Measurements from ENCODE around the gene WDFY1.

The WDFY1 gene

DNA sequence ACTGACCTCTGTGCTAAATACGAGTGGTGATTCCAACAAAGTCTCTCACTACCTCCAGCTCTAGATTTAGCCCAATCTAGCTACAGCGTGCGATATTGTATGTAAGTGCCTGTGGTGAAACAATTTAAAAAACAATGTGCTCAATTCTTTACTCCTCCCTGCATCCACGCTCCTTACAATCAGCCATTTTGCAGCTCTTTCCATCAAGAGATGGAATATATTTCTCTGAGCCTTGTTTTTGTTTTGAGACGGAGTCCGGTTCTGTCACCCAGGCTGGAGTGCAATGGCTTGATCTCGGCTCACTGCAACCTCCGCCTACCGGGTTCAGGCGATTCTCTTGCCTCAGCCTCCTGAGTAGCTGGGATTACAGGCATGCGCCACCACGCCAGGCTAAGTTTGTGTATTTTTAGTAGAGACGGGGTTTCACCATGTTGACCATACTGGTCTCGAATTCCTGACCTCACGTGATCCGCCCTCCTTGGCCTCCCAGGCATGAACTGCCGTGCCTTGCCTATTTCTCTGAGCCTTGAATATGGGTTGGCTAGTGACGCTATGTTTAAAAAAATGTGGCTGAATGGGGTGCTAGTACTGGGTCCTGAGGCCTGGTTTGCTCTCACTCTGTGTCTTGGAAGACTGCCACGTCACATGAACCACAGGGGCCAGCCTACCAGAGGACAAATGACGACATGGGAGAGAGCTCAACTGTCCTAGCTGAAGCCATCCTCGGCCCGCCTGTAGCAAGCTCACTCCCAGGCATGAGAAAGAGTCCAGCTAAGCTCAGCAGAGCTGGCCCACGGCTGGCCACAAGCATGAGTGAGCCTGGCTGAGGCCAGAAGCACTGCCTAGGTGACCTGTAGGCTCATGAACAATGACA lies 14.8 kb downstream of the WDFY1 start:
- DNase-seq (ENCODE audit: low read depth in 1 of 2, low spot score in 1 of 2): no peak

DNA sequence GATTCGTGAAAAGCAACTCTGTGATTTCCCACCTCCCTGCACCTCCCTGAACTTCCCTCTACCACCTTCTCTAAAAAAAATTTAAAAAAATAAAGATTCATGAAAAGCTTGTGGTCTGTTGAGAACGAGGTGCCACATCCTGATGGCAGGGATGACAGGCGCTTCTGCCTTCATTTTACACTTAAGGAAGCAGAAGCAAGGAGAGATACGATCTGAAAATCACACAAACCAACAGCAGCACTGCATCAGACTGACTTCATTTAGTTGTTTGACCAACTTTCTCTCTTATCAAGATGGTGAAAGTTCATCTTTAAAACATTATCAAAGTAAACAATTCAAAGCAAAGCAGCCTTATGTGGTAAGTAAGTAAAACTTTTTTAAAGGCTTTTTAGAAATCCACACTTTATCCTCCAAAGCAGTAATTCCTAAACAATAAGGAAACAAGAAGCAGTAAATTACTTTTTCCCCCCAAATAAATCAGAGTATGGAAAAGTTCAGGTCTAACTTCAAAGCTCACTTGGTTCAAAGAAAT lies 15.5 kb downstream of the WDFY1 start:
- DNase-seq (ENCODE audit: low read depth in 1 of 2, low spot score in 1 of 2): no peak

- DNase-seq (ENCODE audit: low read depth in 1 of 2, low spot score in 1 of 2): no peak
These were observed 16.8 kb downstream of the WDFY1 start for GRCh38 chr2:223928113-223929006.

DNA sequence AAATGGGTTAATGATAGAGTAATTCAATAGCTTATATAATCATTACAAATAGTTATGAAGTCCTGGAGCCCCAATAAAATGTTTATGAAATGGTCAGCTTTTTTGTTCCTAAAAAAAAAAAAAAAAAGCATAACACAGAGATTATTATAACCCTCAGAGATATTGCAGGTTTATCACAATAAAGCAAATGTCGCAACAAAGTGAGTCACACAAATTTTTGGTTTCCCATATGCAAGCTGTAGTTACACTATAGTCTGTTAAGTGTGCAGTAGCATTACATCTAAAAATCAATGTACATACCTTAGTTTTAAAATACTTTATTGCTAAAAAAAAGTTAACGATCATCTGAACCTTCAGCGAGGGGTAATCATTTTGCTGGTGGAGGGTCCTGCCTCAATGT lies 20.0 kb downstream of the WDFY1 start:
- DNase-seq (ENCODE audit: low read depth in 1 of 2, low spot score in 1 of 2): no peak

DNA sequence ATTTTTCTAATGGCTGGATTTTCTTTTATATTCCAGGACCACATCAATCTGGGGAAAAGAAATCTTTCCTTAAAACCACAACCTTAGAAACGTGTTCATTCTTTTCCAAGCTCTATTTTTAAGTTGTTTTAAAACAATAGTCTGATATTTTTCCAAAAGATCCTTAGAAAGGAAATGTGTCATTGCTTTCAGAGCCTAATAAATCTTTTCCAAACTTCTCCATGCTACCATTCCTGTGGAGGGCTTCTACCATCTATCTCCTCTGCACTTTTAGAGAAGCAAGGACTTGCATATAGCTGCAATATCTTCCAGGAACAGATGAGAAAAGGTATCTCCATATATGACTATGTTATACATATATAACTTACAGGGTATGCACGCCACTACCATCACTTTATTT lies 21.2 kb downstream of the WDFY1 start:
- no peak for DNase-seq (ENCODE audit: low read depth in 1 of 2, low spot score in 1 of 2)

- DNase-seq (ENCODE audit: low read depth in 1 of 2, low spot score in 1 of 2): no peak
These were observed 22.8 kb downstream of the WDFY1 start for GRCh38 chr2:223922308-223922707.

DNA sequence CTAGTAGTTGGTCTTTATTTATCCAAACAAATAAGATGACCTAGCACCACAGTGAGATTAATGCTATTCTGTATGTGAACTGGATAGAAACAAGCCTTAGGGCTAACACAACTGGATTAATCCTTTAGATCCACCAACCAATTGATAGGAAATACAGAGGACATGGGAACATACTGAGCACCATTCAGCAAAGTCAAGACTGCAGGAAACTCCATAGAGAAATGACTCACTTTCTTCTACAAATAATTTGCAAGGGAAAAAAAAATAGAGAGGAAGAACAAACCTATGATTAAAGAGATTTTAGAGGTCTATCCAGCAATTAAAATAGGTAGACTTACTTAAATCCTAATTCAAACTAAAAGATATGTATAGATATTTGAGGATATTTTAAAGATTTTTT lies 23.9 kb downstream of the WDFY1 start:
- no peak for DNase-seq (ENCODE audit: low read depth in 1 of 2, low spot score in 1 of 2)

- DNase-seq (ENCODE audit: low read depth in 1 of 2, low spot score in 1 of 2): no peak
These were observed 25.0 kb downstream of the WDFY1 start for GRCh38 chr2:223920109-223920508.

- DNase-seq (ENCODE audit: low read depth in 1 of 2, low spot score in 1 of 2): no peak
These were observed 26.4 kb downstream of the WDFY1 start for GRCh38 chr2:223918671-223919134.

- DNase-seq (ENCODE audit: low read depth in 1 of 2, low spot score in 1 of 2): no peak
These were observed 28.8 kb downstream of the WDFY1 start for GRCh38 chr2:223916181-223916920.

DNA sequence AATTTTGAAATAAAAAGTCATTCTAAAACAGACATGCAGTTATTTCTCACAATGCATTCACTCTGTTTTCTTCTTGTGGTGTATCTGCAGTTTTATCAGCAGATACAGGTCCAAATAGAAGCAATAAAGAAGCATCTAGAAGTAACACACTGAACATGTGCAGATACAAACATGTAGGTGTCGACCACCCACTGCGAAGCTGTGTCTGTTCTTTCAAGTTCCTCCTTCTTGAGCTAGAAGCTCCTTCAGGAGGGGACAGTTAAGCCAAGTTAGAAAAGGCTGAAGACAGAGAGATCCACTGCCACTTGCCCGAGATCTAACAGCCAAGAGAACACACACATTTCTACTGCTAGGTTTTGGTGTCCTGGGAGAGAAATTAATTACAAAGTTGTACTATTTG lies 30.1 kb downstream of the WDFY1 start:
- no peak for DNase-seq (ENCODE audit: low read depth in 1 of 2, low spot score in 1 of 2)

- no peak for DNase-seq (ENCODE audit: low read depth in 1 of 2, low spot score in 1 of 2)
These were observed 30.8 kb downstream of the WDFY1 start for GRCh38 chr2:223914324-223914723.

- no peak for DNase-seq (ENCODE audit: low read depth in 1 of 2, low spot score in 1 of 2)
These were observed 36.0 kb downstream of the WDFY1 start for GRCh38 chr2:223909001-223909741.

- DNase-seq (ENCODE audit: low read depth in 1 of 2, low spot score in 1 of 2): no peak
These were observed 36.7 kb downstream of the WDFY1 start for GRCh38 chr2:223908304-223908998.

GRCh38 chr2:223905996-223906395 lies 39.1 kb downstream of the WDFY1 start:
- DNase-seq (ENCODE audit: low read depth in 1 of 2, low spot score in 1 of 2): no peak

- no peak for DNase-seq (ENCODE audit: low read depth in 1 of 2, low spot score in 1 of 2)
These were observed 43.3 kb downstream of the WDFY1 start for GRCh38 chr2:223901854-223902253.

GRCh38 chr2:223901311-223901710 lies 43.8 kb downstream of the WDFY1 start:
- DNase-seq (ENCODE audit: low read depth in 1 of 2, low spot score in 1 of 2): no peak

DNA sequence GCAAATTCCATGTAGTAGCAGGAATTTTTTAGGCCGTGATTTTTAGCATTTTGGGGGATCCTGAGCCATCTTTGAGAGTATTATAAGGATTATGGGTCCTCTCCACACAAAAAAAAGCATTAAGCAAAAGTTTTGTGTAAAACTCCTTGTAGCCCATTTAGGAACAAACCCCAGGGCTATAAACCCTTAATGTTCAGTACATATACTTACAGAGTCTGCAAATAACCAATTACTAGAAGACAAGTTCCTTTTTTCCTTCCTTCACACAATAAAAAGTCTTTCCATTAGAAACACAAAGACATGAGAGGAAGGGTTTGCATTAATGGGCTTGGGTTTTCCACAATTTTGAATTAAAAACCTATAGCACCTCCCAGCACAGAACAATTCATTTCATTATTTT lies 44.6 kb downstream of the WDFY1 start:
- DNase-seq (ENCODE audit: low read depth in 1 of 2, low spot score in 1 of 2): no peak

- no peak for DNase-seq (ENCODE audit: low read depth in 1 of 2, low spot score in 1 of 2)
These were observed 45.1 kb downstream of the WDFY1 start for GRCh38 chr2:223900066-223900465.

Data from stimulated activated CD4-positive, alpha-beta T cell treated with anti-CD3 and anti-CD28 coated beads, Interleukin-15, amount 100 ng/mL, for 1 hour (primary cell).